Heart right ventricle (tissue), 16 donors: ENCODE results near the gene CHST13. TPM values are rescaled to one million over a fixed set of nuclear protein-coding genes. Genes with fewer than 3 reads are reported as not detected.

ENCODE experiments used
- ATAC-seq, 8 donors: fragments of 200-7000 bp; cut with Tn5 transposase; one replicate each; pipeline ENCODE4 v1.9.1; 2020; ENCODE audit warnings: mild to moderate bottlenecking in 8 of 8, moderate library complexity in 8 of 8, moderate number of reproducible peaks in 1 of 8
- DNase-seq, 2 donors: peaks; one replicate each; pipeline ENCODE4 v3.0.0-alpha.2; 2020
- H3K27ac ChIP-seq, 10 donors: fragments of 200-600 bp; sonication (generic) in 2 of 10; one replicate each; pipeline versions ENCODE4 v1.5.0 to v1.8.0; 2020 to 2022; ENCODE audit warnings: mild to moderate bottlenecking in 3 of 10
- H3K27me3 ChIP-seq, 7 donors: fragments of 200-600 bp; one replicate each; pipeline ENCODE4 v1.8.0; 2021 to 2022; ENCODE audit warnings: mild to moderate bottlenecking in 2 of 7
- H3K36me3 ChIP-seq, 9 donors: fragments of 200-600 bp; sonication (generic) in 1 of 9; one replicate each; pipeline versions ENCODE4 v1.5.0 to v1.8.0; 2020 to 2022; ENCODE audit warnings: mild to moderate bottlenecking in 2 of 9
- H3K4me1 ChIP-seq, 9 donors: fragments of 200-600 bp; sonication (generic) in 1 of 9; one replicate each; pipeline versions ENCODE4 v1.5.0 to v1.8.0; 2020 to 2022; ENCODE audit warnings: mild to moderate bottlenecking in 4 of 9
- H3K4me3 ChIP-seq, 10 donors: fragments of 200-600 bp; sonication (generic) in 2 of 10; one replicate each; pipeline versions ENCODE4 v1.5.0 to v1.8.0; 2020 to 2022; ENCODE audit warnings: mild to moderate bottlenecking in 7 of 10, moderate library complexity in 2 of 10
- H3K9me3 ChIP-seq, 11 donors: fragments of 200-600 bp in 10 of 11; sonication (generic) in 2 of 11; one replicate each; pipeline versions ENCODE4 v1.5.0 to v1.8.0; 2013 to 2022; ENCODE audit warnings: mild to moderate bottlenecking in 2 of 11, control low read depth in 1 of 11, moderate library complexity in 1 of 11
- CTCF ChIP-seq, 9 donors: fragments of 200-600 bp; sonication (generic) in 2 of 9; IDR thresholded peaks; one replicate each; pipeline versions ENCODE4 v1.5.0 to v1.8.0; 2021 to 2022; ENCODE audit warnings: antibody characterized with exemption in 9 of 9, mild to moderate bottlenecking in 5 of 9, moderate library complexity in 1 of 9
- WGBS, 2 donors: extraction: QIAGEN DNeasy Blood & Tissue Kit; methylation state at CpG; one replicate each; pipeline ENCODE4 v1.1.7; 2013; ENCODE audit warnings: inconsistent platforms in 1 of 2; 5-methylcytosine and 5-hydroxymethylcytosine counted together
- intact Hi-C, 10 donors: fragments of 100-400 bp; cut with DNase I; formaldehyde crosslinking; loops; one replicate each; pipeline versions ENCODE4 v1.11.1 to v1.14.2; 2022
- long read RNA-seq, 3 donors: library from polyadenylated mRNA; unstranded; transcript quantifications; one replicate each; pipeline ENCODE4 v2.0.0, GENCODE V29; 2020 to 2021
- polyA plus RNA-seq, 2 donors: library from polyadenylated mRNA; stranded (reverse); fragments of 200-250 nt; gene quantifications; one replicate each; pipeline ENCODE4 v1.2.3, GENCODE V29; 2013
- total RNA-seq, 10 donors: library from RNA; stranded (reverse); fragmentation: NEBNext Ultra II Directional in 3 of 10; extraction: Animal tissue kit (Norgen Biotek cat#: 25700) in 3 of 10; gene quantifications; one replicate each; pipeline versions ENCODE4 v1.2.1 to v1.2.4, GENCODE V29; 2021 to 2023
- donor health status: Arrhythmogenic right ventricular cardiomyopathy.
- donor health status: ischemic (EF 13 %, LVEDD 7.1; RV severe dilation, severe dysfunction).
- donor health status: healthy with polysubstance abuse.
- donor health status: DM: no; HTN: yes; CAD: no.
- donor health status: DM: no; HTN: no; CAD: no.
- donor health status: ischemic (EF 25% LVEDD 6.9; RV normal size, moderate dysfunction).
- donor health status: ischemic (EF 25% LVEDD 5.7; RV mildly dilated, moderate dysfunction).
- donor health status: healthy.
- donor health status: DM: yes; HTN: yes; CAD: no.
- donor health status: Ischemic cardiomyopathy.
- donor health status: ischemic (EF 35%, LVEDD 5.7; RV mildly dilated, moderate dysfunction).
- donor health status: nonischemic (EF 11% LVEDD 7.7; RV severe dilation, severe dysfunction).
- donor health status: DM: yes; HTN: yes; CAD: no.
- donor health status: PGD.
- donor health status: ischemic (EF 29% LVEDD 5.4; RV normal size, mild dysfunction).
- donor health status: nonischemic (EF 23%, LVEDD 6.1; RV moderate dilation, normal function).

Gene CHST13
- total RNA-seq (1 to 10 TPM in 1 of 10 donors, under 1 TPM in 9; 0.15 to 1.2 (median 0.53) TPM), polyA plus RNA-seq (under 1 TPM; 0.12 to 0.15 TPM)
- long read RNA-seq, donor 1, result 0 reads
- long read RNA-seq, donor 2, result 0 reads
- long read RNA-seq, donor 3, result 0 reads

- peak; percentile 41 to 82 (median 64) for ATAC-seq
- Histone ChIP-seq H3K4me1 (peaks cover 0 to 28% (median 9%) of the 10 kb centered on the region in 9 donors), H3K27ac (peak within 1 kb of the TSS in 2 of 10 donors; percentile 15 to 80), H3K27me3 (peaks cover 0 to 24% (median 16%) of the 10 kb centered on the region in 7 donors), H3K4me3 (peak within 1 kb of the TSS; percentile 14 to 59 (median 48)), H3K36me3 (no peaks in the 10 kb centered on the region), H3K9me3 (no peaks in the 10 kb centered on the region)
- peak in 1 of 2 donors; percentile 43 for DNase-seq
- intact Hi-C loops, result loop anchor here in 7 of 10 donors (5.0 to 10.0 kb wide), 5 partner anchors 43 to 1023 kb away; no protein-coding TSS in a partner anchor
- TF ChIP-seq CTCF (IDR thresholded peaks at IDR 0.05), result peak in 1 of 9 donors; percentile 10
- WGBS, 2 donors, result 7 to 9% methylated on average over 46 to 56 of the region's 56 CpGs
Measured at GRCh38 chr3:126523745-126524428, at the start of gene CHST13. Gene CHST13, plus strand, starts transcription at chr3:126524155. Its CDS starts 178 bp downstream, at chr3:126524333.

- ATAC-seq, result peak in 3 of 8 donors; percentile 3 to 34 (median 4)
- TF ChIP-seq CTCF (IDR thresholded peaks at IDR 0.05), result no peak
- Histone ChIP-seq H3K4me1 (peaks cover 28 to 52% (median 43%) of the 10 kb centered on the region in 9 donors), H3K27ac (peak overlapping the region; percentile 83 to 99 (median 92)), H3K27me3 (no peaks in the 10 kb centered on the region), H3K4me3 (peak overlapping the region; percentile 62 to 95 (median 78)), H3K9me3 (no peaks in the 10 kb centered on the region), H3K36me3 (peaks cover 0 to 24% (median 15%) of the 10 kb centered on the region in 9 donors)
- DNase-seq, result peak; percentile 44 to 46
- intact Hi-C loops, result loop anchor here in 4 of 10 donors (2.0 to 10.0 kb wide), 4 partner anchors 118 to 230 kb away; partner anchors contain the start of gene KLF15 (in 1 of the 4)
- 6 to 7% methylated on average over 68 to 72 of the region's 72 CpGs for WGBS, 2 donors
Measured at GRCh38 chr3:126474498-126475412, 49.2 kb upstream of the CHST13 start.

GRCh38 chr3:126475413-126476114, 48.4 kb upstream of the CHST13 start, which contains the start of gene ZXDC:
Gene ZXDC, minus strand, starts transcription at chr3:126475891. Its CDS starts 26 bp downstream, at chr3:126475865.
- DNase-seq (peak; percentile 92 to 97), ATAC-seq (peak; percentile 86 to 96 (median 93))
- peaks cover 0 to 16% (median 9%) of the 10 kb centered on the region in 9 donors for H3K36me3 ChIP-seq
- H3K27me3 ChIP-seq, result no peaks in the 10 kb centered on the region
- 1% methylated on average over 88 to 110 of the region's 112 CpGs for WGBS, 2 donors
- peak in 7 of 9 donors; percentile 26 to 74 (median 52) for TF ChIP-seq CTCF (IDR thresholded peaks at IDR 0.05)
- H3K9me3 ChIP-seq, result no peaks in the 10 kb centered on the region
- peak within 1 kb of the TSS; percentile 83 to 99 (median 92) for H3K27ac ChIP-seq
- intact Hi-C loops, result loop anchor here in 4 of 10 donors (2.0 to 10.0 kb wide), 4 partner anchors 119 to 231 kb away; partner anchors contain the start of gene KLF15 (in 1 of the 4)
- peaks cover 28 to 51% (median 43%) of the 10 kb centered on the region in 9 donors for H3K4me1 ChIP-seq
- H3K4me3 ChIP-seq, result peak within 1 kb of the TSS; percentile 62 to 95 (median 80)
